Stimulated activated CD8-positive, alpha-beta memory T cell treated with anti-CD3 and anti-CD28 coated beads, Interleukin-4, amount 100 ng/mL, for 4 hours (primary cell): Measurements from ENCODE around the gene ITGA7.

Source experiments
- DNase-seq, 2 donors: peaks; one replicate each; pipeline ENCODE4 v3.0.0-alpha.2; 2020; ENCODE audit warnings: low read depth in 2 of 2, low spot score in 1 of 2

Gene ITGA7

GRCh38 chr12:55685671-55686070 lies 22.0 kb downstream of the ITGA7 start:
- DNase-seq: no peak

GRCh38 chr12:55684761-55685370 lies 22.8 kb downstream of the ITGA7 start:
- no peak for DNase-seq

- no peak for DNase-seq
Observed at GRCh38 chr12:55683676-55684075, 24.0 kb downstream of the ITGA7 start.

- no peak for DNase-seq
Observed at GRCh38 chr12:55682087-55682796, 25.5 kb downstream of the ITGA7 start.

GRCh38 chr12:55681142-55682077 lies 26.3 kb downstream of the ITGA7 start:
- no peak for DNase-seq

- no peak for DNase-seq
Observed at GRCh38 chr12:55679691-55680090, 28.0 kb downstream of the ITGA7 start.

- DNase-seq: no peak
Observed at GRCh38 chr12:55676707-55677106, 31.0 kb downstream of the ITGA7 start.

- no peak for DNase-seq
Observed at GRCh38 chr12:55675666-55676065, 32.0 kb downstream of the ITGA7 start.

- no peak for DNase-seq
Observed at GRCh38 chr12:55673638-55674037, 34.1 kb downstream of the ITGA7 start.

GRCh38 chr12:55671746-55672145 lies 36.0 kb downstream of the ITGA7 start:
- no peak for DNase-seq

- DNase-seq: no peak
Observed at GRCh38 chr12:55670276-55670675, 37.4 kb downstream of the ITGA7 start.

- DNase-seq: no peak
Observed at GRCh38 chr12:55666508-55666907, 41.2 kb downstream of the ITGA7 start.

GRCh38 chr12:55664826-55665225 lies 42.9 kb downstream of the ITGA7 start:
- DNase-seq: no peak

- DNase-seq: no peak
Observed at GRCh38 chr12:55663391-55663790, 44.3 kb downstream of the ITGA7 start.

- DNase-seq: no peak
Observed at GRCh38 chr12:55659486-55660385, 48.0 kb downstream of the ITGA7 start.

GRCh38 chr12:55658635-55659391 lies 48.9 kb downstream of the ITGA7 start:
- no peak for DNase-seq

GRCh38 chr12:55658212-55658611 lies 49.5 kb downstream of the ITGA7 start:
- no peak for DNase-seq

- no peak for DNase-seq
Observed at GRCh38 chr12:55657212-55657611, 50.5 kb downstream of the ITGA7 start.

- DNase-seq: no peak
Observed at GRCh38 chr12:55654511-55655214, 53.0 kb downstream of the ITGA7 start.

GRCh38 chr12:55653031-55653430 lies 54.7 kb downstream of the ITGA7 start:
- DNase-seq: no peak
